Stimulated activated CD8-positive, alpha-beta memory T cell treated with anti-CD3 and anti-CD28 coated beads, Interleukin-7, amount 100 ng/mL, for 4 hours (primary cell): ENCODE measurements around the gene KCNIP4.

Experiments used
- DNase-seq, 2 donors: peaks; one replicate each; pipeline ENCODE4 v3.0.0-alpha.2; 2020; ENCODE audit warnings: low read depth in 2 of 2

KCNIP4 gene

DNA sequence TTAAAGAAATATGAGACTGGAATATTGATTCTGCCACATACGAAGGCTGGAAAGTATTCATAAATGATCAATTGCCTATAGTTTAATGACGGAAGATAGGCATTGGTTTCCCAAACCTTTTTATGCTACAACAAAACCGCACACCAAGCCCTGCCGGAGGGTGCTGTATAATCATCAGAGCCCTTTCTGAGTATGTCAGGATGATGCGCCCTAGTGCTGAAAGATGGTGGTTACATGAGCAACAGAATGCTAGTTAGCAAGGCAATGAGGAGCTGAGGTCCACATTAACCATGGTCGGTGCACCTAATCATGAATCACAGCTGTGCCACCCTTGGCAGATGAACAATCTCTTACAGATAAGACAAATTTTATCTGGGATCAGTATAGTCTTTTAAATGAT, 757.3 kb downstream of the KCNIP4 start:
- DNase-seq = no peak

DNA sequence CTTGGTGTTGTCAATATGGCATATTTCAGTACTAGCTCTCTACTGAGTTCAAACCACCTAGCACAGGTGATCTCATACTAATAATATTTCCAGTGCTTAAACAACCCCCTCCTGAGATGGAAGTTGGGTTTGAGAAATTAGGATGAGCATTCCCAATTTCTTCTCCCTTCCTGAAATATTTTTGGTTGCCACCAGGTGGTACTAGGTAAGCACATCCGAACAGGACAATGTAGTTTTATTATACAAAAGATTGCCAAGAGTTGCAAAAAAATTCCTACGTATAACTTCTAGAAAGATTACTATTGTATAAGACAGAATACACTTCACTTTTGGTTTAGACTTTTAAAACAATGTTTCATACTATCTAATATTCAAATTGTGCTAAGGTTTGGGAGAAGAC, 763.8 kb downstream of the KCNIP4 start:
- no peak for DNase-seq

DNA sequence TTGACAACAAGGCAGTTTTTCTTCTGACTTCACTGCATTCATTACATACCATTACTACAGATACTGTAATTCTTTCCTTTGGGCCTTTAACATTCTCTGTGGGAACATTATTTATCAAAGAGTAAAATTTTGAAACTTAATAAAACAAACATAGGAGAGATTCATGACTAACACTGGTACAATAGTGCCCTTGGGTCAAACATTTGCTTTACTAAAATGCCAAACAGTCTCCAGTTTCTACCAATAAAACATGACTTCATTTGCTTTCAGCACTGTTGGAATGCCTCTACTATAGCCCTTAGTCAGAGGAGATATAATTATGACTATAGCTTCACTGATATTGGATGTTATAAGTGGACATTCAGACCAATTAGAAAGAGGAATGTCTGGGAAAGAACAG, 766.9 kb downstream of the KCNIP4 start:
- DNase-seq = no peak

DNA sequence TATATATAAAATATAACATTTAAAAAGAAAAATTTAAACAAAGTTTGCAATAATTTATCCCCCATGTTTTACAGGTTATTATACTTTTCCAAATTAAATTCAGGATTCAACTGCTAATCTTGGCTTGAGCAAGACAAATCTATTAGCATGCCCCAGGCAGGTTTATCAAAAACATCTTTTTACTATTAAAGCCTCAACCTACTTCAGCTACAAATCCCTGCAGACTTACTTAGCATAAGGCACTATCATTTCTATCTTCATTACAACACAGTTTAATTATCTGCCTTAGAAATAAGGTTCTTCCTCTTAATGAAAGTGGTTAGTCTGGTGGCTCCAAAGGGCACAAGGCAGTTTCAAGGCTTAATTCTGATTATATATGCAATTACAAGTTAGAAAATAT, 770.7 kb downstream of the KCNIP4 start:
- DNase-seq = no peak

DNA sequence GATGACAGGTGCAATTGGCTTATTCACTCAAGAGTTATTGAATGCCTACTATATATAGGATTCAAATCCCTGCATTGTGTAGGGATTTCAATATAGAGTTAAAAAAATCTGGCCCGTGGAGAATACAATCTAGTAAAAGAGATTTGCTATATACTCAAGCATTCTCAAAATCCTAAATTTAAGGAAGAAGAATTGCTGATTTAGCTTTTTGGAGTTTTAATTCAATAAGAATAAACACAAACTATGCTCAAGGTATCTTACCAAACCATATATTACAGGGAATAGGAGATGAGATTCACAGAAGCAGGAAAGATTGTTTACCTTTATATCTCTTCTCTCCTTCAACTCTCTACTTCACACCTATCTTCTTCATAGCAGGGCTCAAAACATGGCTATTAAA, 771.5 kb downstream of the KCNIP4 start:
- DNase-seq = no peak

DNA sequence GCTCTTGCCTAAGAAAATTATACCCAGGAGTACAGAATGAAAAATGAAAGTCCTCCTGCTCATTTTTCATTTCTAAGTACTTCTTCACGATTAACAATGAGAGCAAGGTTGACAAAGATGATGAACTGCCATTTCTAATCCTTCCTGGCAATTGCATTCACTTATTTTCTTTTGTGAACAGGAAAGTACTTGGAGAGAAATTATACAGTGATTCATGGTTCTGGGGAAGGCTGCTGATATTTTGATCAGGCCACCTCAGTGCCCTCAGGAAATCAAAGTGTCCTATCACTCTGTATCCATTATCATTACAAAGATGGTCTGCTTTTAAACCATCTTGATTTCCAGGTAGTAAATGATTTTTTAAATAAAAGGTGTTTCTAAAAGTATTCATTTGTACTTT, 780.9 kb downstream of the KCNIP4 start:
- DNase-seq = no peak

DNA sequence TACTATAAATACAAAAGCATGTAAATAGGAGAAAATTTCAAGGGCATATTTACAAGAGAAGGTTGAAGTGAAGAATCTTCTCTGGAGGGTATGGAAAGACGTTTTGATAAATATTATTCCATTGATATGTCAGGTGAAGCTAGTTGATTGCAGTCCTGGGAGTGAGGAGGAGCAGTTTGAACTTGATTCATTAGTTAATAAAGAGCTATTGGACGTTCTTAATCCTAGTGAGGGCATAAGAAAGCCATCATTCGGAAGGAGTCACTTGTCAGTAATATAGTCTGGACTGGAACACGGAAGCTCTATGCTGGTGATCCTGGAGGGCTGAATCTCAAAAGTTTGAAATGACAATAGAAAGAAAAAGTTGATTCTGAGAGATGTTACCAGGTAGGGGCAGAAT, 793.2 kb downstream of the KCNIP4 start:
- no peak for DNase-seq

DNA sequence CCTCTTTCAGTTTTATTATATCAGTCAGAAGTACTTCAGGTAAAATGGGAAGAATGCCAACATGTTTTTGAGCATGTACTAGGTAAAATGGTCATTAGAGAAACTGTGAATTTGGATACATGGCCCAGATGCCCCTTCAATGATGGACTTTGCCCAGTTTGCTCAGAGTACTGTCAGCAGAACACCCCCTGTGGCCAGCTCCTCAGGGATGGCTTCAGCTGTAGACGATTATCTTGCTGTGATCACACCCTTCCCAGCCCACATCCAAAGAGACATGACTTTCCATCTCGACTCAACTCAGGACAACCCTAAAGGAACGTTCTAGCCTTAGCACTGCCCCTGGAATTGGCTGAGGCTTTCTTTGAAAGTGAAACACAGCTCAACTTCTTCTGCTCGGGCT, 809.2 kb downstream of the KCNIP4 start:
- no peak for DNase-seq

DNA sequence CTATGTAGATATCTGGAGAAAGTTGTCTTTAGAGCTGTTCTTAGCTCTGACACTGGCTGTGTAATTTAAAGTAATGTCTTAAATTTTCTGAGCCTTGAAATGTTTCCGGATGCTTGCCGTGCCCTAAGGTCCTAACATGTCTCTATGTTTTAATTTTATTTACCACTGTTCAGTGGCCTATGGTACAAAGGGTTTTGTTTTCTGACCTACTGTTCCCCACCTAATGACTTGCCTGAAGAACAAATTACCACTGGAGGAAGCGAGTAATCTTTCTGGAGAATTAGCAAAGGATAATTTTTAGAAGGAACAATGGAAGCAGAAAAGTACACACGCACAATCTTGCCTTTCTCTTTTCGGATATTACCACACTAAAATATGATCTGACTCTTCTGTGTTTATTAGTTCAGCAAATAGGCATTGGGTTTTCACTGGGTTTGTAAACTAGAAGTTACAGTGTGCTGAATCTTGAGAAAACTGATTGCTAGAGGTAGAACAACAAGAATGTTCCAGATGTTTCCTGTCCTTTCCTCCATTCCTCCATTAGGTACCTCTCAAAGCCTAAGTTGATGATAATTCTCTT, 812.4 kb downstream of the KCNIP4 start:
- DNase-seq = no peak

DNA sequence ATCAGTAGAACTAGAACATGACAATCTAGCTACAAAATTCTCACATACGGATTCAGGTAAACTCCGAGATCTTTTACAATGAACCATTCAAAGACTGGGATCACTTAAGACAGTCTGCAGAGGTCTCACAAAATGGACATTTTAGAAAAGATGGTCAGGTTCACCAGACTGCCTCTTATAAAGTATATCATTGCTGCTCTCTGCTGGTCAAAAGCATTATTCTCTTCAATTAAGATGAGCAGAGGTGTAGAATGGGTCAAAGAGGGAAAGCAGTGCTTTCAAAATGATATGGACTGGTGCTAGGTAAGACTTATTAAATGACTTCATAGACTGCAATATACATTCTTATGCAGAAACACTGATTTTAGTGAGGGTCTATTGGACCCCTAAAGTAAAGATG, 813.6 kb downstream of the KCNIP4 start:
- no peak for DNase-seq

DNA sequence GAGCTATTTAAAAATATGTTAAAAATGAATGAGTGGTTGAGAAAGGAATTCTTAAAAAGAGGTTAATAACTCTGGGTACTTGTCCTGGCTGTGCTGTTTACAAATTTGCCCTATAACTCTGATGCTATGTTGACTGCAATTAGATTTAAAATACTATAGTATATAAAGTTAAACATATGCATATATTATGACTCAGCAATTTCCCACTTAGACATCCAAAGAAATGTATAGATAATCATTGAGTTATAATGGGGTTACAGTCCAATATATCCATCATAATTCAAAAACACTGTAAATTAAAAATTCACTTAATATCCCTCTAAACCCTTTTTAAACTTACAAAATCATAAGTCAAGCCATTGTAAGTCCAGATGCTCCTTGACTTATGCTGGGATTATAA, 818.0 kb downstream of the KCNIP4 start:
- DNase-seq = no peak

DNA sequence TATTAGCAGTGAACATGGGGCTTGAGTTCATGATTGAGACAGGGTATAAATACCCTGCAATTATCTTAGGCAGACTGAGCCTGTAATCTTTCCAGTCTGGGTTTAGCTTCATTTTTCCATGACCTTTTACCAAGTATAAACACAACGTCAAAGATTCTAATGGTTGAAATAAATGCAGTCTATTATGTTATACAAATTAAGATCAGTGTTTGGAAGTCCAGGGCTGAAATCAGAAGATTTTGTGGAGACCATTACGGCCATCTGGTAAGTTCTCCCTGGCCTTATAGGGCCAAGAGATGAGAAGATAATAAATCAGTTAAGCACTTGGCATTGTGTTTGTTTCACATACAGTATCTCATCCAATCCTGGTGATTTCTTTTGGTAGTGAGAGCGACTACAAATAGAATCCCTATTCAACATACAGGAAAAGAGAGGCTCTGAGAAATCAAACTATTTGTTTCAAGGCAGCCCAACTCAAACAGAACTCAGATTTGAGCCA, 822.5 kb downstream of the KCNIP4 start:
- no peak for DNase-seq

DNA sequence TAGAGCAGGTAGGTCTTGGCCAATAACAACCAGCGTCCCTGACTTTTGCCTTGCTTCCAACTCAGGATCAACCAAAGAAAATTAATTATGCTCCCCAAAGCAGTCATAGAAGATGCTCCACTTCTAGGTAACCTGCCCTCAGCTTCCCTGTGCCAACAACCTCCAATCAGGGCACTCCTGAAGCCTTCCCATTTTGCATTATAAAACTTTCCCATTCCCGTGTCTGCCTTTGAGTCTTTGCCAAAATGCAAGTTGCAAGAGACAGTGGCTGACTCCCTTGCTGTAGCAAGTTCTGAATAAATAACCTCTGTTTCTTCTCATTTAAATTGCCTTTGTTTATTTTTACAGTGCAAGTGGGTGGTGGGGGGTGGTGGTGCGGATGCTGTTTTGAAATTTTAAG, 830.3 kb downstream of the KCNIP4 start:
- DNase-seq = no peak

DNA sequence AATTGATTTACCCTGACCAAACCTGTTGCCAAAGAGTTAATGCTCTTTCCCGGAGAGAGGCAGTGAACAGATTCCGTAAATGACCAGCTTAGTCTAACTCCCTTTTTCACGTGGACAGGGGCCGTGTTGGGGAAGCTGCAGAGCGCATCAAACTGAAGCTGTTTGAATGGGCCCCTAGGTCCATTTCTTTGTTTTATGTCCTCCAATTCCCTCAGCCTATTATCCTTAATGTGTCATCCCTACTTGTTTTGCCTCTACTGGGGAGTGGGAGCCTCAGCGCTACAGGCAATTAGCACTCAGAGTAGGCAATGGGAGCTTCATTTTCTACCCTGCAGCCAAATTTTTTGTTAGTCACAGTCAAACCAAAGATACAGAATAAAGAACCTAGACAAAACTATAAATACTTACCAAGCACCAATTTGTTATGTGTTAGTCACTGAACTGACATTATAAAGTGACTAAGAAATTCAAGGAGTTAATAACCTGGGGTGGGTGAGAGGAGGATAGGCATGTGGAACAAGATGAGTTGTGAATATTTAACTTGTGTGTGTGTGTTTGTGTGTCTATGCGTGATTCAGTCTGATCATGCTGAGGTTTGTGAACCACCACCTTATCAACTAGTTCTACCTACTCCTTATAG, 830.9 kb downstream of the KCNIP4 start:
- no peak for DNase-seq

DNA sequence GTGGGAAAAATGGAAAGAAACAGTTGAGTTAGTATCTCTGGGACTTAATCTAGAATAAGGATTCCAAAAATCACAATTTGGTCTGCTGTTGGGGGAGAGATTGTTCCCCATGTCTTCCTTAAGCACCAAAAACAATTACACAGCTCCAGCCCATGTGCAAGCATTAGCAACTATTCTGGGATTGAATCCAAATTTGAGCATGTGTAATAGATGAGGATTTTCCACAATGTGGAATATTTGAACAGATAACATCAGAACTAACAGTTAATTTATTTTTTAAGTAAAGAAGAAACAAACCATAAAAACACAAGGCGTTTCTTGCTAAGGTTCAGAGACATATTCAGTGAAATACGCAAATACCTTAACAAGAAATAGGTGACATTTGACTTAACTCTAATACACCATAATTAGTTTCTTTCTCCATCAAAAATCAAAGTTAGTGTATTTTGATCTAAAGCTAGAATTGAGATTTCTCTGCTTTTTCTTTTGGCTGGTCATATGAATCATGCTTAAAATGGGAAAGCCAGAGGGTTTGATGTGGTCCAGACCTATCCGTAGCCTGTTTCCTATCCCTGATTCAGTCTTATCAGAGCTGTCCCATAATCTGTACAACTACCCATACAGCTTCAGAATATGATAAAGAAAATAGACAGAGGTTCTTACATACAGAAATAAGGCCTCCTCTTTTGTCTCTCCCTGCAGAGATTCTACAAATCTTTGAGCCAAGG, 834.9 kb downstream of the KCNIP4 start:
- no peak for DNase-seq

DNA sequence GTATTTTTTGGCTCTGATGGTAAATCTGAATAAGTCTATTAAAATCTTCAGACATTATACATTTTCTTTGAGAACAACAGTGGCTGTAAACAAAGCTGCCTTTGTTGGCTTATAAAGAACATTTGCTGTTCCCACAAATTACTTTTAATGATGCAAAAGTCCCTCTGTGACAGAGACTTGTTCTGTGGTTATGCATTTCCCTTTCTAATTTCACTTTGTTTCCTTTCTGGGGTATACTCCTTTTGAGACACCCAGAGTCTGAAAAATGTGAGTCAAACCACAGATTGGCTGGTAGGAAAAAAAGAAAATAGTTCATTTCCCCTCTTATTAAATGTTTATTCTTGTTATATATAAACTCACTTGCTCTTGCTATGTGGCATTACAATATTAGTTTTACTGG, 845.9 kb downstream of the KCNIP4 start:
- DNase-seq = no peak

DNA sequence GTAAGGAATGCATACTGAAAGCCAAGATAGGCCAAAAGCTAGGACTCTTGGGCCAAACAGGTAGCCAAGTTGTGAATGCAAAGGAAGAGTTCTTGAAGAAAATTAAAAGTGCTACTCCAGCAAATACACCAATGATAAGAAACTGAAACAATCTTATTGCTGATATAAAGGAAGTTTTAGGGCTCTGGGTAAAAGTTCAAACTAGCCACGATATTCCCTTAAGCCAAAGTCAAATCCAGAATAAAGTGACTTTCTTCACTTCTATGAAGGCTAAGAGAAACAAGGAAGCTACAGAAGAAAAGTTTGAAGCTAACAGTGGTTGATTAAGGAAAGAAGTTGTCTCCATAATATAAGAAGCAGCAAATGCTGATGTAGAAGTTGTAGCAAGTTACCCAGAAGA, 850.7 kb downstream of the KCNIP4 start:
- DNase-seq = no peak

DNA sequence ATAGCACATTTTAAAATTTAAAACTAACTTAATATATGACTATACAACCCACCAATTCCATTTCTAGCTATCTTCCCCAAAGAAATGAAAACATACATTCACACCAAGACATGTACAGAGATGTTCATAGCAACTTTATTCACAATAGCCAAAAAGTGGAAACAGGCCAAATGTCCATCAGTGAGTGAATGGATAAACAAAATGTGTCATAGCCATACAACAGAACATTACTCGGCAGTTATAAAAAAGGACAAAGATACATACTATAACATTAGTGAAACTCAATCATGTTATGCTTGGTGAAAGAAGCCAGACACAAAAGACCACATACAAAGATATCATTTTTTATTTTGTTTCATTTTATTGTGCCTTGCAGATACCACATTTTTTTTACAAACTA, 851.5 kb downstream of the KCNIP4 start:
- no peak for DNase-seq

DNA sequence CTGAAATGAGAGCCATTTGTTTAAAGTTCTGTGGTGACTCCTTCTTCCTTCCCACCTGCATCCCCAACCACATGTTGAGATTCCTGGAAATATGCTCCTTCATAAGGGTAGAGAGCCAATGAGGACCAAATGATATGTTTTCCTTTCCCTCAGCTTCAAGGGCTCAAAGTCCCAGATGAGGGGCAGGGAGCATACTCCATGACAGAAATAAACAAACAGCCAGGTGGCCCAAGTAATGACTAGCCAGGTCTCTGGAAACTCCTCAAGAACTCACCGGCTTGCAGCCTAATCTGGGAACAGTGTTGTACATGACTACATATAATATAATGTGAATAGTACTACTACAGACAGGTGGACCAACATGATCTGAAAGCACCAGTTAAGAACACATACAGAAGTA, 856.0 kb downstream of the KCNIP4 start:
- no peak for DNase-seq

DNA sequence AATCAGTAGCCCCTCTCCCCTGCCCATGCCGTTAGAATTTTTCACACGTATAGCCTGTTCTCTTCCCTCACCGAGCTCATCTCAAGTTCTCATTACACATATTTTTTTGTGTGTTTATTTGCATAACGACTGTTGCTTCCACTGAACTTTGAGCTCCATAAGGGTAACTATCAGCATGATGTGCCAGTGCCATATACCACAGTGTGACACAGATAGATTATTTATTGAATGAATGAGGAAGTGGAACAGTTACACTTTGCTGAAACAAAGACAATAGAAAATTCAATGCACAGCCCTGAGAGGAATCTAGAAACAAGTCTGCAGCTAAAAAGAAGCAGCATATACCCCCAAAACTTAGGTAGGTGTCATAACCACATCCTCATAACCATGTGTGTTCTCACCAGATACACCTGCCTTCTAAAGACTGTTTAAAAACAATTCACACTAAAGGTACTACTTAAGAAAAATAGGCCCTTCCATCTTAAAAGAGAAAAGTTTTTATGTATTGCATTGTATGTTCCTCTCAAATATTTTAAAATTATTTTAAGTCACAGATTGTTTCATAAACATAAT, 858.4 kb downstream of the KCNIP4 start:
- DNase-seq = no peak

DNA sequence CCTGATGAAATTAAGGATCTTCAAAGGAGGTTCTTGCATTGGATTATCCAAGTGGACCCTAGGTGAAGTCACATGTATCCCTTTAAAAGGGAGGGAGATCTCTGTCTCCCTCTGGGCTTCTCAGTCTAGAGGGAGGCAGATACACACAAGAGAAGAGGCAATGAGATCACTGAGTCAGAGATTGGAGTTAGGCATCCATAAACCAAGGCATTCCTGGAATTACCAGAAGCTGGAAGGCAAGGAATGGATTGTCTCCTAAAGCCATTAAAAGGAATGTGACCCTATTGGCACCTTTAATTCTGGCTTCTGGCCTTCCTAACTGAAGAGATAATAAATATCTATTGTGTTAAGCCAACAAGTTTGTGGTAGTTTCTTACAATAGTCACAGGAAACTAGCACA, 865.2 kb downstream of the KCNIP4 start:
- no peak for DNase-seq

DNA sequence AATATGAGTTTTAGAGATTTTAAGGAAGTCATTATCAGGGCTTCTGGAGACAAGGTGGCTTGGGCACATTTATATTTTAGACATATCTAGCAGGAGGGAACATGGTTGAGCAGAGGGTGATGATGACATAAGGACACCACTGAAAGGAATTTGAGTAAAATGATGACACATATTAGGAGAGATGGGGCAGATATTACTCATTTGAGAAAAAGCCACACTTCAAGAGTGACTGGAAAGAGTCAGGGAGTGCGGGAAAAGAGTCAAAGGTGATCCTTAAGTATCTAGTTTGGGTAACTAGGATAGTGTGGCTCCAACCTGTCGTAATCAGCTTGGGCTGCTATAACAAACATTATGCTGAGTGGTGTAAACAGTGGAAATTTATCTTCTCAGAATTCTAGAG, 870.6 kb downstream of the KCNIP4 start:
- no peak for DNase-seq

DNA sequence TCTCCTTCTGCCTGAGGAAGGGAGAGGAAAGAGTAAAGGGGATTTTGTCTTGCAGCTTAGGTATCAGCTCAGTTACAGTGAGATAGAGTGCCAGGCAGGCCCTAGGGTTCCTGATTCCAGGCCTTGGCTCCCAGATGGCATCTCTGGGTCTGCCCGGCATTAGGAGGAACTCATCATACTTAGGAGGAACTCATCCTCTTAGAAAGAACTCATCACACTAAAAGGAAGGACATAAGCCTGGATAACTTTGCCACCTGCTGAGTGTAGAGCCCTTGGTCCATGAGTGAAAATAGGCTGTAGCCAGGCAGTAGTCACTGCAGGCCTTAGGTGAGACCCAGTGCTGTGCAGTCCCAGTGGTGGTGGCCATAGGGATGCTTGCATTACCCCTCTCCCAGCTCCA, 881.2 kb downstream of the KCNIP4 start:
- no peak for DNase-seq
